ENCODE data around the gene CADM2.

DNA sequence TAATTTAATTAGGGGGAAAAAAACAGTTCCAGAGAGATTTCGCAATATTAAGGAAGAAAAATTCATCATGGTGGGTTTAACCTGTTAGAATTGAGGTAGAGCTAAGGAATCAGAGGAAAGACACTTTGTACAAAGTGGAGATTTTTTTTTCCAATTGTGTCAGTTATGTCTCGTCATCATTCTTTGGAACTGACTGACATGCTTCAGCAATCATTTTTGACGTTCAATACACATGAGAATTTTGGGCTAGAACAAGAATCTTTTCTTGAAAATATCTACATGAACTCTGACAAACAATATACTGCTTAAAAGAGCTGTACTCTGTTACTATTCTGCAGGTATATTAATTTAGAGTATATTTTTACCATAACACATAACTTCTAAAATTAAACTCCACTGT is 878.6 kb downstream of the CADM2 start:
- TF ChIP-seq, protein P1, sequence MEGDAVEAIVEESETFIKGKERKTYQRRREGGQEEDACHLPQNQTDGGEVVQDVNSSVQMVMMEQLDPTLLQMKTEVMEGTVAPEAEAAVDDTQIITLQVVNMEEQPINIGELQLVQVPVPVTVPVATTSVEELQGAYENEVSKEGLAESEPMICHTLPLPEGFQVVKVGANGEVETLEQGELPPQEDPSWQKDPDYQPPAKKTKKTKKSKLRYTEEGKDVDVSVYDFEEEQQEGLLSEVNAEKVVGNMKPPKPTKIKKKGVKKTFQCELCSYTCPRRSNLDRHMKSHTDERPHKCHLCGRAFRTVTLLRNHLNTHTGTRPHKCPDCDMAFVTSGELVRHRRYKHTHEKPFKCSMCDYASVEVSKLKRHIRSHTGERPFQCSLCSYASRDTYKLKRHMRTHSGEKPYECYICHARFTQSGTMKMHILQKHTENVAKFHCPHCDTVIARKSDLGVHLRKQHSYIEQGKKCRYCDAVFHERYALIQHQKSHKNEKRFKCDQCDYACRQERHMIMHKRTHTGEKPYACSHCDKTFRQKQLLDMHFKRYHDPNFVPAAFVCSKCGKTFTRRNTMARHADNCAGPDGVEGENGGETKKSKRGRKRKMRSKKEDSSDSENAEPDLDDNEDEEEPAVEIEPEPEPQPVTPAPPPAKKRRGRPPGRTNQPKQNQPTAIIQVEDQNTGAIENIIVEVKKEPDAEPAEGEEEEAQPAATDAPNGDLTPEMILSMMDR (IDR thresholded peaks at IDR 0.05), result no peak
- no peak for TF ChIP-seq ZFX (IDR thresholded peaks at IDR 0.05; ENCODE audit: borderline replicate concordance)
